Measurements from ENCODE around the gene EGFL6. TPM values are rescaled to one million over a fixed set of nuclear protein-coding genes. Genes with fewer than 3 reads are reported as not detected.

Gene EGFL6
- total RNA-seq, 1 donor from 2014 or later = not detected

GRCh38 chrX:13650318-13650717, 80.9 kb downstream of the EGFL6 start:
- no peak for TF ChIP-seq CTCF (IDR thresholded peaks at IDR 0.05)
- DNase-seq = no peak
- Mint-ChIP-seq H3K27ac (no peak overlapping the region), H3K4me1 (peaks cover 14% of the 10 kb centered on the region), H3K36me3 (ENCODE audit: low read depth) (peaks cover 4% of the 10 kb centered on the region), H3K27me3 (no peaks in the 10 kb centered on the region), H3K9me3 (no peaks in the 10 kb centered on the region), H3K4me3 (no peak overlapping the region)
- ChIA-PET POLR2A (no interaction called here), CTCF (no interaction called here)
- no peak for ATAC-seq (ENCODE audit: low read depth)
- intact Hi-C loops (cut with micrococcal nuclease) = loop anchor here (5.0 kb wide), 2 partner anchors 558 to 858 kb away; partner anchors contain the start of gene PRPS2

- no peak overlapping the region for H3K27ac Mint-ChIP-seq
- POLR2A ChIA-PET = no interaction called here
- H3K4me1 Mint-ChIP-seq = peaks cover 13% of the 10 kb centered on the region
- intact Hi-C loops (cut with micrococcal nuclease) = loop anchor here (5.0 kb wide), 2 partner anchors 559 to 859 kb away; partner anchors contain the start of gene PRPS2
- H3K4me3 Mint-ChIP-seq = no peak overlapping the region
- peaks cover 8% of the 10 kb centered on the region for H3K36me3 Mint-ChIP-seq (ENCODE audit: low read depth)
- DNase-seq (no peak), ATAC-seq (ENCODE audit: low read depth) (no peak)
- H3K27me3 Mint-ChIP-seq = no peaks in the 10 kb centered on the region
- no peak for TF ChIP-seq CTCF (IDR thresholded peaks at IDR 0.05)
- CTCF ChIA-PET = no interaction called here
- H3K9me3 Mint-ChIP-seq = no peaks in the 10 kb centered on the region
These were observed 81.7 kb downstream of the EGFL6 start for GRCh38 chrX:13651150-13651549.

GRCh38 chrX:13652287-13652793, 82.9 kb downstream of the EGFL6 start:
- Mint-ChIP-seq H3K4me1 (peaks cover 13% of the 10 kb centered on the region), H3K4me3 (peak overlapping the region; percentile 91), H3K9me3 (no peaks in the 10 kb centered on the region), H3K27me3 (no peaks in the 10 kb centered on the region), H3K36me3 (ENCODE audit: low read depth) (peaks cover 14% of the 10 kb centered on the region), H3K27ac (peak overlapping the region; percentile 91)
- no peak for ATAC-seq (ENCODE audit: low read depth)
- no peak for DNase-seq
- CTCF ChIA-PET = interaction anchor here (1.4 kb wide), 1 partner anchor 82 kb away, joined by 4 read pairs; the partner anchor contains the start of genes OFD1 and TRAPPC2
- TF ChIP-seq CTCF (IDR thresholded peaks at IDR 0.05) = no peak
- intact Hi-C loops (cut with micrococcal nuclease) = loop anchor here (2.0 to 5.0 kb wide), 4 partner anchors 146 to 1682 kb away; partner anchors contain the start of genes PIGA and PRPS2
- POLR2A ChIA-PET = interaction anchor here (0.6 to 2.0 kb wide), 8 partner anchors 37 to 679 kb away, joined by 3 to 12 read pairs (median 4); partner anchors contain the start of genes GEMIN8, OFD1, RAB9A and TRAPPC2

- Mint-ChIP-seq H3K4me1 (peaks cover 13% of the 10 kb centered on the region), H3K4me3 (peak within 1 kb of the TSS; percentile 91), H3K9me3 (no peaks in the 10 kb centered on the region), H3K27ac (peak within 1 kb of the TSS; percentile 91), H3K27me3 (no peaks in the 10 kb centered on the region), H3K36me3 (ENCODE audit: low read depth) (peaks cover 18% of the 10 kb centered on the region)
- ATAC-seq (ENCODE audit: low read depth) = peak; percentile 93
- POLR2A ChIA-PET = interaction anchor here (0.6 to 2.0 kb wide), 10 partner anchors 36 to 679 kb away, joined by 3 to 12 read pairs (median 4); partner anchors contain the start of genes GEMIN8, OFD1, RAB9A and TRAPPC2
- intact Hi-C loops (cut with micrococcal nuclease) = loop anchor here (1.0 to 5.0 kb wide), 6 partner anchors 81 to 1682 kb away; partner anchors contain the start of genes OFD1, PIGA, PRPS2 and TRAPPC2
- no peak for TF ChIP-seq CTCF (IDR thresholded peaks at IDR 0.05)
- DNase-seq = peak; percentile 79
- CTCF ChIA-PET = interaction anchor here (1.4 kb wide), 1 partner anchor 81 kb away, joined by 4 read pairs; the partner anchor contains the start of genes OFD1 and TRAPPC2
These were observed 83.7 kb downstream of the EGFL6 start, which contains the start of gene TCEANC for GRCh38 chrX:13652850-13653693. Gene TCEANC (plus strand): TSS chrX:13653141. CDS start chrX:13662509, 9,368 bp downstream.

Data from activated B cell treated with CpG ODN at 0.5 μM for 24 hours (primary cell).